Measurements from ENCODE around the gene TRIM46. TPM values are rescaled to one million over a fixed set of nuclear protein-coding genes. Genes with fewer than 3 reads are reported as not detected.

The TRIM46 gene
- total RNA-seq, 1 experiment from 2014 or later: 0.21 TPM

- peaks cover 43% of the 10 kb centered on the region for H3K4me1 Mint-ChIP-seq (ENCODE audit: insufficient read depth, unreplicated experiment)
- peak overlapping the region; percentile 87 for H3K4me3 Mint-ChIP-seq (ENCODE audit: unreplicated experiment)
- no peak for DNase-seq (ENCODE audit: unreplicated experiment)
- peaks cover 39% of the 10 kb centered on the region for H3K36me3 Mint-ChIP-seq (ENCODE audit: insufficient read depth, unreplicated experiment)
- TSS peak; percentile 61 for BruUV-seq (replicated peaks)
- ChIA-PET CTCF (interaction anchor here (0.5 to 14.5 kb wide), 43 partner anchors 8 to 509 kb away, joined by 3 to 380 read pairs (median 6); partner anchors contain the start of genes ADAM15, DPM3, MTX1 and THBS3), POLR2A (interaction anchor here (0.6 to 15.7 kb wide), 32 partner anchors 8 to 743 kb away, joined by 3 to 215 read pairs (median 8); partner anchors contain the start of genes CKS1B, DPM3, EFNA1 and EFNA3)
- H3K9me3 Mint-ChIP-seq (ENCODE audit: unreplicated experiment): no peaks in the 10 kb centered on the region
- TF ChIP-seq, protein P1, sequence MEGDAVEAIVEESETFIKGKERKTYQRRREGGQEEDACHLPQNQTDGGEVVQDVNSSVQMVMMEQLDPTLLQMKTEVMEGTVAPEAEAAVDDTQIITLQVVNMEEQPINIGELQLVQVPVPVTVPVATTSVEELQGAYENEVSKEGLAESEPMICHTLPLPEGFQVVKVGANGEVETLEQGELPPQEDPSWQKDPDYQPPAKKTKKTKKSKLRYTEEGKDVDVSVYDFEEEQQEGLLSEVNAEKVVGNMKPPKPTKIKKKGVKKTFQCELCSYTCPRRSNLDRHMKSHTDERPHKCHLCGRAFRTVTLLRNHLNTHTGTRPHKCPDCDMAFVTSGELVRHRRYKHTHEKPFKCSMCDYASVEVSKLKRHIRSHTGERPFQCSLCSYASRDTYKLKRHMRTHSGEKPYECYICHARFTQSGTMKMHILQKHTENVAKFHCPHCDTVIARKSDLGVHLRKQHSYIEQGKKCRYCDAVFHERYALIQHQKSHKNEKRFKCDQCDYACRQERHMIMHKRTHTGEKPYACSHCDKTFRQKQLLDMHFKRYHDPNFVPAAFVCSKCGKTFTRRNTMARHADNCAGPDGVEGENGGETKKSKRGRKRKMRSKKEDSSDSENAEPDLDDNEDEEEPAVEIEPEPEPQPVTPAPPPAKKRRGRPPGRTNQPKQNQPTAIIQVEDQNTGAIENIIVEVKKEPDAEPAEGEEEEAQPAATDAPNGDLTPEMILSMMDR (IDR thresholded peaks at IDR 0.05; ENCODE audit: unreplicated experiment): no peak
- H3K27me3 Mint-ChIP-seq (ENCODE audit: insufficient read depth, unreplicated experiment): no peaks in the 10 kb centered on the region
- intact Hi-C loops (cut with micrococcal nuclease): loop anchor here (5.0 kb wide), 1 partner anchor 200 kb away; the partner anchor contains the start of genes CKS1B and SHC1
- peak overlapping the region; percentile 95 for H3K27ac Mint-ChIP-seq (ENCODE audit: low read depth, unreplicated experiment)
Measured at GRCh38 chr1:155171836-155172731, 1.6 kb upstream of the TRIM46 start.

DNA sequence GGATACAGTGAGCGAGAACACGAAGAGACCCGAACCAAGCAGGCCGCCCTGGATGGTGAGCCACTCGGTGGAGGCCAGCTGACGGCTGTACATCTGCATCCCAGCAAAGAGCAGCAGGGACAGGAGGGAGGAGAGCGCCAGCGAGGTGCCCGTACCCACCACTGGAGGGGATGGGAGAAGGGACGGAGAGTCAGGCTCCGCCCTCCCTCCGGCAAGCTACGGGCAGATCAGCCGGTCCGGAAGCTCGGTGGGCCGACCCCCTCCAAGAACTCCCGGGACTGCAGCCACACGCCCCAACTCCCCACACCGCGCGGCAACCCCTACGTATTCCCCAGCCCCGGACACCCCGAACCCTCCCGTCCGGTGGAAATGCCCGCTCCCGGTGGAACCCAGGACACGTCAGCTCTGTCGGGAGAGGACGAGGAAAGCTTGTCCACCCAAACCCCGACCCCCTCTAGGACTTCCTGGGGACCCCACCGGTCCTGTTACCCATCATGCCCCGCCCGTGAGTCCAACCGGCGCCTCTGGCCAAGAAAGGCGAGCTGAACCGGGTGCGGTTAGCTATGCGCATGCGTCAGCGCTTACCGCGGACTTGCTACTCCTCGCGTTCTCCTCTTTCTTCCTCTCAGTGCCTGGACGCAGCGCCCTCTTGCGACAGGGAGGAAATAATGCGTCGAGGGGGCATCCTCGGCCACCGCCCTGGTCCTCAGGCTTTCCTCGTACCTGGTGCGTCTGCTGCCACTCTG, 744 bp upstream of the TRIM46 start, which contains the start of gene KRTCAP2:
Gene KRTCAP2, minus strand, starts transcription at position 573 of the 746 bp plus-strand sequence. Its CDS starts 80 bp downstream, at position 493.
- intact Hi-C loops (cut with micrococcal nuclease): loop anchor here (1.0 to 5.0 kb wide), 2 partner anchors 54 to 201 kb away; partner anchors contain the start of genes CKS1B and SHC1
- ChIA-PET CTCF (interaction anchor here (0.6 to 14.5 kb wide), 58 partner anchors 9 to 695 kb away, joined by 3 to 380 read pairs (median 6); partner anchors contain the start of genes ADAM15, DPM3, EFNA3 and MTX1), POLR2A (interaction anchor here (0.6 to 15.7 kb wide), 39 partner anchors 9 to 744 kb away, joined by 3 to 215 read pairs (median 7); partner anchors contain the start of genes CKS1B, DPM3, EFNA1 and EFNA3)
- peak within 1 kb of the TSS; percentile 87 for H3K4me3 Mint-ChIP-seq (ENCODE audit: unreplicated experiment)
- DNase-seq (ENCODE audit: unreplicated experiment): peak; percentile 98
- no peaks in the 10 kb centered on the region for H3K27me3 Mint-ChIP-seq (ENCODE audit: insufficient read depth, unreplicated experiment)
- peaks cover 39% of the 10 kb centered on the region for H3K36me3 Mint-ChIP-seq (ENCODE audit: insufficient read depth, unreplicated experiment)
- H3K9me3 Mint-ChIP-seq (ENCODE audit: unreplicated experiment): no peaks in the 10 kb centered on the region
- TF ChIP-seq, protein P1 (IDR thresholded peaks at IDR 0.05; ENCODE audit: unreplicated experiment): peak; percentile 97
- peaks cover 46% of the 10 kb centered on the region for H3K4me1 Mint-ChIP-seq (ENCODE audit: insufficient read depth, unreplicated experiment)
- peak within 1 kb of the TSS; percentile 95 for H3K27ac Mint-ChIP-seq (ENCODE audit: low read depth, unreplicated experiment)
- BruUV-seq (replicated peaks): no TSS peak

GRCh38 chr1:155174324-155175280, 953 bp downstream of the TRIM46 start:
- Mint-ChIP-seq H3K27me3 (ENCODE audit: insufficient read depth, unreplicated experiment) (no peaks in the 10 kb centered on the region), H3K9me3 (ENCODE audit: unreplicated experiment) (no peaks in the 10 kb centered on the region), H3K4me1 (ENCODE audit: insufficient read depth, unreplicated experiment) (peaks cover 42% of the 10 kb centered on the region), H3K27ac (ENCODE audit: low read depth, unreplicated experiment) (peak overlapping the region; percentile 66), H3K36me3 (ENCODE audit: insufficient read depth, unreplicated experiment) (peaks cover 32% of the 10 kb centered on the region), H3K4me3 (ENCODE audit: unreplicated experiment) (no peak overlapping the region)
- ChIA-PET POLR2A (interaction anchor here (0.6 to 15.7 kb wide), 8 partner anchors 20 to 172 kb away, joined by 3 to 215 read pairs (median 5); partner anchors contain the start of genes MTX1, SCAMP3, SLC50A1 and ZBTB7B), CTCF (interaction anchor here (0.6 to 14.5 kb wide), 38 partner anchors 9 to 1510 kb away, joined by 3 to 380 read pairs (median 4); partner anchors contain the start of genes FLAD1 and THBS3)
- TF ChIP-seq, protein P1 (IDR thresholded peaks at IDR 0.05; ENCODE audit: unreplicated experiment): no peak
- no peak for DNase-seq (ENCODE audit: unreplicated experiment)
- no TSS peak for BruUV-seq (replicated peaks)
- intact Hi-C loops (cut with micrococcal nuclease): loop anchor here (5.0 kb wide), 2 partner anchors 202 to 418 kb away; partner anchors contain the start of genes CKS1B and SHC1
